HG03095 (cell line): ENCODE data around the gene ARHGAP36.

Experiments
- ATAC-seq: cut with Tn5 transposase; IDR thresholded peaks from one replicate; pipeline ENCODE4 v1.9.1; 2021; ENCODE audit warnings: moderate library complexity; ENCODE audit not compliant: unreplicated experiment

ARHGAP36 gene

GRCh38 chrX:131068945-131069719, 11.0 kb downstream of the ARHGAP36 start:
- no peak for ATAC-seq

GRCh38 chrX:131072871-131073571, 14.9 kb downstream of the ARHGAP36 start:
- ATAC-seq = no peak

- ATAC-seq = no peak
Measured at GRCh38 chrX:131073607-131074006, 15.5 kb downstream of the ARHGAP36 start.

GRCh38 chrX:131081772-131082740, 23.9 kb downstream of the ARHGAP36 start:
- no peak for ATAC-seq

GRCh38 chrX:131083510-131084142, 25.5 kb downstream of the ARHGAP36 start:
- no peak for ATAC-seq

GRCh38 chrX:131084145-131084544, 26.0 kb downstream of the ARHGAP36 start:
- no peak for ATAC-seq

GRCh38 chrX:131136776-131137175, 78.6 kb downstream of the ARHGAP36 start:
- ATAC-seq = no peak

GRCh38 chrX:131139072-131139471, 80.9 kb downstream of the ARHGAP36 start:
- no peak for ATAC-seq
